B cell (primary cell): ENCODE measurements around the gene TEPSIN.
"Not testable (repeated sequence)": the region's sequence is repeated elsewhere in the genome, so short reads cannot be mapped to it uniquely, and the experiment has no call there.

Experiments
- EZH2 ChIP-seq: IDR thresholded peaks from 2 replicates; pipeline ENCODE4 v1.6.1; 2012; ENCODE audit warnings: borderline replicate concordance, low read depth, mild to moderate bottlenecking, moderate library complexity, low read length; ENCODE audit not compliant: insufficient read depth, poor library complexity, severe bottlenecking
- TF ChIP-seq, protein P1 (sequence below): fragments of 200-600 bp; IDR thresholded peaks from one replicate; pipeline ENCODE4 v1.8.0; 2022; ENCODE audit warnings: antibody characterized with exemption, mild to moderate bottlenecking

DNA sequence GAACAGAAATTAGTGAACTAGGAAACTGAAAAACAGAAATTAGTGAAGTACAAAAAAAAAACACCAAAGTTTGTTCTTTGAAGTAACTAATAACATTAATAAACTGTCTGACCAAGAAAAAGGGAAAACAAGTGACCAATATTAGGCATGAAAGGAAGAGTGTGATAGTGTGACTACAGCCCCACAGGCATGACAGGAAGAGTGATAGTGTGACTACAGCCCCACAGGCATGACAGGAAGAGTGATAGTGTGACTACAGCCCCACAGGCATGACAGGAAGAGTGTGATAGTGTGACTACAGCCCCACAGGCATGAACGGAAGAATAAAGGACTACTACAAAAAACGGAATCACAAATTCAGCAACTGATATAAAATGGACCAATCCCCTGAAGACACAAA lies 11.2 kb downstream of the TEPSIN start:
- TF ChIP-seq, protein P1, sequence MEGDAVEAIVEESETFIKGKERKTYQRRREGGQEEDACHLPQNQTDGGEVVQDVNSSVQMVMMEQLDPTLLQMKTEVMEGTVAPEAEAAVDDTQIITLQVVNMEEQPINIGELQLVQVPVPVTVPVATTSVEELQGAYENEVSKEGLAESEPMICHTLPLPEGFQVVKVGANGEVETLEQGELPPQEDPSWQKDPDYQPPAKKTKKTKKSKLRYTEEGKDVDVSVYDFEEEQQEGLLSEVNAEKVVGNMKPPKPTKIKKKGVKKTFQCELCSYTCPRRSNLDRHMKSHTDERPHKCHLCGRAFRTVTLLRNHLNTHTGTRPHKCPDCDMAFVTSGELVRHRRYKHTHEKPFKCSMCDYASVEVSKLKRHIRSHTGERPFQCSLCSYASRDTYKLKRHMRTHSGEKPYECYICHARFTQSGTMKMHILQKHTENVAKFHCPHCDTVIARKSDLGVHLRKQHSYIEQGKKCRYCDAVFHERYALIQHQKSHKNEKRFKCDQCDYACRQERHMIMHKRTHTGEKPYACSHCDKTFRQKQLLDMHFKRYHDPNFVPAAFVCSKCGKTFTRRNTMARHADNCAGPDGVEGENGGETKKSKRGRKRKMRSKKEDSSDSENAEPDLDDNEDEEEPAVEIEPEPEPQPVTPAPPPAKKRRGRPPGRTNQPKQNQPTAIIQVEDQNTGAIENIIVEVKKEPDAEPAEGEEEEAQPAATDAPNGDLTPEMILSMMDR, result not testable (repeated sequence)
- not testable (repeated sequence) for TF ChIP-seq EZH2
